NCI-H1694 treated with DMSO at 0.1 percent for 48 hours (cell line): ENCODE measurements around the gene AIMP2.
"Not testable (repeated sequence)": the region's sequence is repeated elsewhere in the genome, so short reads cannot be mapped to it uniquely, and the experiment has no call there.

Source experiments
- DNase-seq: peaks from one replicate; lab custom pipeline; 2025; lab: John Stamatoyannopoulos, UW

AIMP2 gene

GRCh38 chr7:6008668-6009611 is at the start of gene AIMP2, which contains the start of gene PMS2:
TSS of gene AIMP2 (plus strand) at chr7:6009272. CDS start at chr7:6009364, 92 bp downstream.
TSS of gene PMS2 (minus strand) at chr7:6009049. CDS start at chr7:6009019, 30 bp downstream.
- peak; percentile 98 for DNase-seq

DNA sequence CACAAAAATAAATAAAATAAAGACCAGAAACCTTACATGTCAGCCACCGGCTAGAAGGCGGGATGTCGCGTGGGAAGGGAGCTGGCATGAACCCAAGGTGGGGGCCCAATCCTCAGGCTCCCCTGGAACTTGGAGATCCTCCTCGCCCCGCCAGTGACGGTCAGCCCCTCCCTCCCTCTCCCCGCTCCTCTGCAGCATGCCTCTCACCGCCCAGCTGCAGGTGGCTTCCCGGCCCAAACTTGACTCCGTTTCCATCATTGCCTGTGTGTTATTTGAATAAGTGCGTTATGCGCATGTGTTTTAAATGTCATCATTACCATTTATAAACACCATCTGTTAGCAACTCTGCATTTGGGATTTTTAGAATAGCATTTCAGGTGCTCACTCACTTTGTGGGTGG is 45.9 kb upstream of the AIMP2 start:
- not testable (repeated sequence) for DNase-seq

GRCh38 chr7:5963810-5964209 is 45.3 kb upstream of the AIMP2 start:
- not testable (repeated sequence) for DNase-seq

DNA sequence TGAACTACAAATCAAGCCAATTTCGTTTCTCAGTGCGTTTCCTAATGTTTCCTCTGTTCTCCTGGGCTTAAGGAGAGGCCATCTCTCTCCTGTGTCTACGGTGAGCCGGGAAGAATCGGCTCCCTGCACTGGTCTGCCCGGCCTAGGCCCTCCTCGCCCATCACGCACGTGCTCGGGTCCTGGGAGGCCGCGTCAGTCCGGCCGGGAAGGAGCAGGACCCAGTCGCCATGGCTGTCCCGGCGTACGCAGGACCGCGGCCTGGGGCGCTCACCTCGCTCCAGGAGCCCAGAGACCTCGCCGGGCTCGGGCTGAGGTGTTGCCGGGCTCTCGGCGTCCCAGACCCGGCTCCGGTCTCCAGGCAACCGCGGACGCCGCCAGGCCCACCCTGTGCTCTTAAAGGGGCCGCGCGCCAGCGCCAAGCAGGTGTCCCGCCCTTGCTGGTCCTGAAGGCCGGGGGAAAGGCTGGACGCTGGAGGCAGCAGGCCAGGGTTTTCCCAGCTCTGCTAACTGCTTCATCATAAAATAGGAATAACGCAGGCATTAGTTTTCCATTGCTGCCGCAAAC is 38.6 kb upstream of the AIMP2 start, which contains the start of gene RSPH10B:
Gene RSPH10B, minus strand, starts transcription at position 343 of the 565 bp plus-strand sequence. CDS start 3,573 bp downstream, outside the sequence.
- DNase-seq = not testable (repeated sequence)

DNA sequence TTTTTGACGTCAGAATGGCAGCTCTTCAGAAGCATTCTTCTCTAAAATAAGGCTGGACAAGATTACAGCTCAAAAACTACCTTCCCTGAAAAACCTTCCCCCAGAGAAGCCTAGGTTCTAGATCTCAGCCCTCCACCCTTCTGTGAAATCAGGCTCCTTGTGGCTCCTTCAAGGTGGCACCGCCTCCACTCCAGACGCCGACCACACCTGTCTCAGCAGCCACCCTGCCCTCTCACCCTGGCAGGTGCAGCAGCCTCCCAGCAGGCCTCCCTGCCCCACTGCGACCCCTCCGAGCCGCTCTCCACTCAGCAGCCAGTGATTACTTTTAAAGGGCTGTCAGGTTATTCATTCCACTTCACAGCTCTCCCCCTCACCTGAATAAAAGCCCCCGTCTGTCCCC is 35.5 kb upstream of the AIMP2 start:
- DNase-seq = not testable (repeated sequence)

- DNase-seq = not testable (repeated sequence)
Observed at GRCh38 chr7:5979680-5980314, 29.3 kb upstream of the AIMP2 start.

- DNase-seq = not testable (repeated sequence)
Observed at GRCh38 chr7:5987061-5987460, 22.0 kb upstream of the AIMP2 start.

DNA sequence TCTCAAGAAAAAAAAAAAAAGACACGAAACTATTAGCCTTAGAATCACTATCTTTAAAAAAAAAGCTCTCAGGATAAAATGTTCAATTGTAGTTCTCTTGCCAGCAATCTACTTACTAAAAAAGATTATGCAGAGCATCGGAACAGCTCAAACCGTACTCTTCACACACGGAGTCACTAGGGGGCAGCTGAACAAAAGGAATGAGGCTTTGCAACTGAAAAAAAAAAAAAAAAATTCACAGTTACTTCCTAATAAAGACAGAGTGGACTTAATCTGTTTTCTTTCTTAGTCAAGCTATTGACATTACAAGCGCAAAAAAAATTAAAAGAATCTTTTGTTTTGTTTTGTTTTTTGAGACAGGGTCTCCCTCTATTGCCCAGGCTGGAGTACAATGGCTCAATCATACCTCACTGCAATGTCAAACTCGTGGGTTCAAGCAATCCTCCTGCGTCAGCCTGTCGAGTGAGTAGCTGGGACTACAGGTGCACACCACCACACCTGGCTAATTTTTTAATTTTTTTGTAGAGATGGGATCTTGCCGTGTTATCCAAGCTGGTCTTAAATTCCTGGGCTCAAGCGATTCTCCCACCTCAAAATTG is 11.8 kb upstream of the AIMP2 start:
- DNase-seq = peak; percentile 47

DNA sequence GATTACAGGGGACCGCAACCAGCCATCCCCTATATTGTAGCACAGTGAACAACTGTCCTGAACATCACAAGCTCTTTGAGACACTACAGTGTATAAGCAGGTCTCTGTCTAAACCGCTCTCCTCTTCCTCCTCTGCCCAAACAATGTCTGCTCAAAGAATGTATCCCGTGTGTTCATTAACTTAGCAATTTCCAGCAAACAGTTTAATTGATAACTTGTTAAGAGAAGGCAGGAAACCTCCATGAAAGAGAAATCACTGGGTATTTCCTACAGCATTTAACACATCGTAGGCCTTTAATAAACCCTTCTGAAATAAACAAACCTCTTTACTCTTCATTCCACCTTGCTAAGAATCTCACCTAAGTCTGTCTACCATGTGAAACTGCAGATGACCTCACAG is 1.7 kb upstream of the AIMP2 start:
- no peak for DNase-seq

GRCh38 chr7:6007835-6008590 is 1.1 kb upstream of the AIMP2 start:
- DNase-seq = not testable (repeated sequence)

GRCh38 chr7:6010370-6010769 is 1.3 kb downstream of the AIMP2 start:
- DNase-seq = not testable (repeated sequence)

GRCh38 chr7:6011541-6011940 is 2.5 kb downstream of the AIMP2 start:
- no peak for DNase-seq

DNA sequence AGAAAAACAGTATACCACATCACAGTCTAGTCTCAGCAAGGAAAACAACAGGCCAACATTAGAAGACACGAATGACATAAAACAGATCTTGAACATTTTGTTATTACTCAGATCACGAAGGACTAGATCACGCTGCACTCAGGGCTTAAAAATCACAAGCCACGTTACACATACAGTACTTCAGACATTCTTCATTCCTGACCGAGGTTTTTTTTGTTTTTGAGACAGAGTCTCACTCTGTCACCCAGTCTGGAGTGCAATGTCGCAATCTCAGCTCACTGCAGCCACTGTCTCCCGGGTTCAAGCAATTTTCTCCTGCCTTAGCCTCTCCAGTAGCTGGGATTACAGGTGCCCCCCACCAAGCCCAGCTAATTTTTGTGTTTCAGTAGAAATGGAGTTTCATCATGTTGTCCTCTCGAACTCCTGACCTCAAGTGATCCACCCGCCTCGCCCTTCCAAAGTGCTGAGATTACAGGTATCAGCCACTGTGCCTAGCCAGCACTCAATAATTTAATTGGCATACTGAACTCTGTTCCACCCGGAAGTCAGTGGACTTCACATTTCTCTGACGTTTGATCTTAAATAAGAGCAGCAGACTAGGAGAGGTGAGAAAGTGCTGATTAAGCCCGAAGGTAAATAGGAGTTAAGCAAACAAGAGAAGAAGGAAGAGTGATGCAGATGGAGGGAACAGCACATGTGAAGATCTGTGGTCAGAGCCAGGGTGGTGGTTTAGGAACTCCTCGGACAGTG is 3.5 kb downstream of the AIMP2 start:
- no peak for DNase-seq

DNA sequence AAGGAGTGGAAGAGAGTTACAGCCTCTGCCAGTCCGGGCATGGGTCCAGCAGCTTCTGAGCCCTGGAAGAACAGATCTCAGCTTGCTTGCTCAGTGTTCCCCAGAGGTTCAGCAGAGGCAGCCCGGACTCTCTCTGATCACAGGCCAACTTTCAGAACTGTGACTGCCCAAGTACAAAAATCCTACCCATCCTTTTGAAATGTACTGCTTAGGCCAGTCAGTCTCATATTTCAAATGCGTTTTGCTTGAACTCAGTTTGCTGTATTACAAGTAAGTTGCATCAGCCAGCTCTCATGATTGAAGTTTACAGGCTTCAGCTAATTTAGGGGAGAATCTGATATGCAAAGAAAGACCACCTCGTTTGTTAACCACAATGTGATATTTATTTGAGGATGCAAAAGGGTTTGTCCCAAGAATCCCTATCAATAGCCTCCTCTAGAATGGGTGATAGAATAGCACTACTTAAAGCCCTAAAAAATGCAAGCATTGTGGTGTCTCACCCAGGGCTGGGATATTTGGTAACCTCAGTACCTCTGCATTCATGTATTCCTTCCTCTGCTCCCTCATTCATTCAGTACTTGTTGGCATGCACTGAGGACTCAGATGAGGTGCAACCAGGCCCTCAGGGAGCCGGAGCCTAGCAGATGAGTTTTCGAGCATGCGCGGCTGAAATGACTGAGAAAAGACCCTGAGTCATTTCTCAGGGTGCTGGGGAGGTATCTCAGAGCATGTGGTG is 7.0 kb downstream of the AIMP2 start:
- no peak for DNase-seq

GRCh38 chr7:6016653-6016966 is 7.5 kb downstream of the AIMP2 start:
- no peak for DNase-seq

DNA sequence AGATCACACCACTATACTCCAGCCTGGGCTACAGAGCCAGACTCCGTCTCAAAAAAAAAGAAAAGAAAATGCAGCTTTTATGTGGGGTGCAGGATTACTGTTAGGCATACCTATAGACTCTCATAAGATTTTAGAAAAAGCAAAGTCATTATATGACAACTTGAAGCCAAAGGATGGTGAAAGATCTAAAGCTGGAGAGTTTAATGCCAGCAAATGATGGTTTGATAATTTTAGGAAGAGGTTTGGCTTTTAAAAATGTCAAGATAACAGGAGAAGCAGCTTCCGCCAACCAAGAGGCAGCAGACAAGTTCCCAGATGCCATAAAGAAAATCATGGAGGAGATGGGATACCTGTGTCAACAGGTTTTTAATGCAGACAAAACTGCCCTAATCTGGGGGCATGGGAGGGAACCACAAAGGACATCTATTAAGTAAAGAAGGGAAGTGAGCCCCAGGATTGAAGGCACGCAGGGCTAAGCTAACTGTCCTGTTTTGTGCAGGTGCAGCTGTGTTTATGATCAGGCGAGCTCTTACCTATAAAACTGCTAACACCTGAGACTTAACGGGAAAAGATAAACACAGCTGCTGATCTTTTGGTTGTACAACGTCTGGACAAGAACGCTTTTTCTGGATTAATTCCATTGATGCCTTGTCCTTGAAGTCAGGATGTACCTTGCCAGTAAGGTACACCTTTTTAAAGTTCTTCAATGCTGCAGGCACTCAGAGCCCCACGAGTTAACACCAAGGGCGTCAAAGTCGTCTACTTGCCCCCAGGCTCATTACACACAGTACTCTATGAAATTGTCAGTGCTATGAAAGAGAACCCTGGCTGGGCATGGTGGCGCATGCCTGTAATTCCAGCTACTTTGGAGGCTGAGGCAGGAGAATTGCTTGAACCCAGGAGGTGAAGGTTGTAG is 11.6 kb downstream of the AIMP2 start:
- no peak for DNase-seq

DNA sequence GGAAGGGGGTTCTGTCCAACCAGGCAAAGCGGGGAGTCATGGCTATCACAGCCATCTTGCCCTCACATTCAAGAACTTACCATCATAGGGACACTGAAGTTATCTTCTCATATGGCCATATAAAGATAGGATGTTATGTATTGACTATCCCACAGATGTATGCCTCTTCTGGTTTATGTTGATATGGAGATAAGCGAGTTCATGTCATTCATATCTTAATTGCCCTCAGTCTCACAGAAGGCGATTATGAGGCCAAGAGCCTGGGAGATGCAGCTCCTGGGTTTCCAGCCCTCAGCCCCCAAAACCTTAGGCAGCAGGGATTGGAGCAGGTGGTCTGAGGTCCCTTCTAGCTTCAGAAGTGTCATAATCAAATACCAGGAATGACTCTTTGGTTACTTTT is 13.6 kb downstream of the AIMP2 start:
- DNase-seq = no peak

GRCh38 chr7:6023974-6024435 is 14.9 kb downstream of the AIMP2 start:
- no peak for DNase-seq
